ENCODE measurements around the gene MCF2L.

MCF2L gene

GRCh38 chr13:112954488-112955270 is 14.3 kb upstream of the MCF2L start:
- Mint-ChIP-seq H3K4me1 (ENCODE audit: low read depth in 2 of 2) (no peaks in the 10 kb centered on the region), H3K4me3 (no peak overlapping the region), H3K27me3 (peaks cover 20 to 47% of the 10 kb centered on the region in 2 donors), H3K36me3 (ENCODE audit: insufficient read depth) (no peaks in the 10 kb centered on the region), H3K9me3 (no peaks in the 10 kb centered on the region), H3K27ac (no peak overlapping the region)
- ATAC-seq (replicated peaks) = no peak
- DNase-seq = no peak

GRCh38 chr13:112955271-112955937 is 13.6 kb upstream of the MCF2L start:
- Mint-ChIP-seq H3K27me3 (peaks cover 16 to 52% of the 10 kb centered on the region in 2 donors), H3K4me3 (no peak overlapping the region), H3K27ac (no peak overlapping the region), H3K9me3 (no peaks in the 10 kb centered on the region), H3K4me1 (ENCODE audit: low read depth in 2 of 2) (no peaks in the 10 kb centered on the region), H3K36me3 (ENCODE audit: insufficient read depth) (no peaks in the 10 kb centered on the region)
- no peak for ATAC-seq (replicated peaks)
- no peak for DNase-seq

- H3K27me3 Mint-ChIP-seq = peaks cover 12 to 46% of the 10 kb centered on the region in 2 donors
- H3K9me3 Mint-ChIP-seq = no peaks in the 10 kb centered on the region
- no peak for ATAC-seq (replicated peaks)
- no peaks in the 10 kb centered on the region for H3K36me3 Mint-ChIP-seq (ENCODE audit: insufficient read depth)
- H3K4me1 Mint-ChIP-seq (ENCODE audit: low read depth in 2 of 2) = no peaks in the 10 kb centered on the region
- DNase-seq = no peak
- H3K27ac Mint-ChIP-seq = no peak overlapping the region
- H3K4me3 Mint-ChIP-seq = no peak overlapping the region
These were observed 13.1 kb upstream of the MCF2L start for GRCh38 chr13:112955956-112956355.

- Mint-ChIP-seq H3K4me3 (no peak overlapping the region), H3K4me1 (ENCODE audit: low read depth in 2 of 2) (no peaks in the 10 kb centered on the region), H3K27ac (no peak overlapping the region), H3K9me3 (no peaks in the 10 kb centered on the region), H3K27me3 (peaks cover 7 to 42% of the 10 kb centered on the region in 2 donors), H3K36me3 (ENCODE audit: insufficient read depth) (no peaks in the 10 kb centered on the region)
- no peak for DNase-seq
- ATAC-seq (replicated peaks) = no peak
These were observed 12.3 kb upstream of the MCF2L start for GRCh38 chr13:112956571-112957294.

- Mint-ChIP-seq H3K9me3 (no peaks in the 10 kb centered on the region), H3K4me1 (ENCODE audit: low read depth in 2 of 2) (no peaks in the 10 kb centered on the region), H3K27ac (no peak overlapping the region), H3K4me3 (no peak overlapping the region), H3K36me3 (ENCODE audit: insufficient read depth) (no peaks in the 10 kb centered on the region), H3K27me3 (peaks cover 6 to 41% of the 10 kb centered on the region in 2 donors)
- no peak for ATAC-seq (replicated peaks)
- no peak for DNase-seq
These were observed 11.7 kb upstream of the MCF2L start for GRCh38 chr13:112957295-112957677.

GRCh38 chr13:112958127-112958989 is 10.7 kb upstream of the MCF2L start:
- Mint-ChIP-seq H3K36me3 (ENCODE audit: insufficient read depth) (no peaks in the 10 kb centered on the region), H3K27ac (no peak overlapping the region), H3K9me3 (no peaks in the 10 kb centered on the region), H3K4me3 (no peak overlapping the region), H3K27me3 (peaks cover 6 to 31% of the 10 kb centered on the region in 2 donors), H3K4me1 (ENCODE audit: low read depth in 2 of 2) (no peaks in the 10 kb centered on the region)
- no peak for DNase-seq
- ATAC-seq (replicated peaks) = no peak

GRCh38 chr13:112959206-112959605 is 9.8 kb upstream of the MCF2L start:
- H3K9me3 Mint-ChIP-seq = no peaks in the 10 kb centered on the region
- ATAC-seq (replicated peaks) = no peak
- no peak overlapping the region for H3K27ac Mint-ChIP-seq
- no peak for DNase-seq
- H3K4me3 Mint-ChIP-seq = no peak overlapping the region
- no peaks in the 10 kb centered on the region for H3K4me1 Mint-ChIP-seq (ENCODE audit: low read depth in 2 of 2)
- peaks cover 3 to 22% of the 10 kb centered on the region in 2 donors for H3K27me3 Mint-ChIP-seq
- no peaks in the 10 kb centered on the region for H3K36me3 Mint-ChIP-seq (ENCODE audit: insufficient read depth)

GRCh38 chr13:112959701-112960542 is 9.1 kb upstream of the MCF2L start:
- DNase-seq (no peak), ATAC-seq (replicated peaks) (no peak)
- Mint-ChIP-seq H3K4me3 (no peak overlapping the region), H3K4me1 (ENCODE audit: low read depth in 2 of 2) (no peaks in the 10 kb centered on the region), H3K27ac (no peak overlapping the region), H3K9me3 (no peaks in the 10 kb centered on the region), H3K27me3 (peaks cover 0 to 18% of the 10 kb centered on the region in 2 donors), H3K36me3 (ENCODE audit: insufficient read depth) (no peaks in the 10 kb centered on the region)

GRCh38 chr13:112960706-112961105 is 8.3 kb upstream of the MCF2L start:
- DNase-seq = no peak
- Mint-ChIP-seq H3K4me3 (no peak overlapping the region), H3K9me3 (no peaks in the 10 kb centered on the region), H3K27ac (no peak overlapping the region), H3K36me3 (ENCODE audit: insufficient read depth) (no peaks in the 10 kb centered on the region), H3K4me1 (ENCODE audit: low read depth in 2 of 2) (peaks cover 3% of the 10 kb centered on the region in 2 donors), H3K27me3 (peaks cover 0 to 18% of the 10 kb centered on the region in 2 donors)
- no peak for ATAC-seq (replicated peaks)

- peaks cover 3 to 7% of the 10 kb centered on the region in 2 donors for H3K4me1 Mint-ChIP-seq (ENCODE audit: low read depth in 2 of 2)
- H3K27me3 Mint-ChIP-seq = peaks cover 0 to 18% of the 10 kb centered on the region in 2 donors
- H3K4me3 Mint-ChIP-seq = no peak overlapping the region
- H3K9me3 Mint-ChIP-seq = no peaks in the 10 kb centered on the region
- DNase-seq = no peak
- ATAC-seq (replicated peaks) = no peak
- no peaks in the 10 kb centered on the region for H3K36me3 Mint-ChIP-seq (ENCODE audit: insufficient read depth)
- H3K27ac Mint-ChIP-seq = peak overlapping the region in 1 of 2 donors; percentile 71
These were observed 7.3 kb upstream of the MCF2L start for GRCh38 chr13:112961457-112962369.

GRCh38 chr13:112962396-112962795 is 6.6 kb upstream of the MCF2L start:
- Mint-ChIP-seq H3K4me1 (ENCODE audit: low read depth in 2 of 2) (peaks cover 3 to 7% of the 10 kb centered on the region in 2 donors), H3K27me3 (peaks cover 0 to 18% of the 10 kb centered on the region in 2 donors), H3K4me3 (no peak overlapping the region), H3K36me3 (ENCODE audit: insufficient read depth) (no peaks in the 10 kb centered on the region), H3K9me3 (no peaks in the 10 kb centered on the region), H3K27ac (no peak overlapping the region)
- no peak for ATAC-seq (replicated peaks)
- DNase-seq = no peak
